Subcutaneous adipose tissue (tissue), 4 donors: ENCODE data around the gene PRR36. TPM values are rescaled to one million over a fixed set of nuclear protein-coding genes. Genes with fewer than 3 reads are reported as not detected.

Experiments used
- CTCF ChIP-seq: fragments of 450-650 bp; IDR thresholded peaks from one replicate; pipeline ENCODE4 v1.5.1; 2016; ENCODE audit warnings: low read depth, mild to moderate bottlenecking, control low read depth, antibody characterized with exemption, moderate library complexity
- total RNA-seq, 4 donors: library from RNA; depleted of rRNA; stranded (reverse); fragments of >200 nt; gene quantifications; one replicate each; pipeline ENCODE4 v1.1.0, GENCODE V29; 2016

Gene PRR36
- total RNA-seq, 4 donors from 2014 or later: not detected

GRCh38 chr19:7844405-7844804 is 29.8 kb downstream of the PRR36 start:
- TF ChIP-seq CTCF: no peak

DNA sequence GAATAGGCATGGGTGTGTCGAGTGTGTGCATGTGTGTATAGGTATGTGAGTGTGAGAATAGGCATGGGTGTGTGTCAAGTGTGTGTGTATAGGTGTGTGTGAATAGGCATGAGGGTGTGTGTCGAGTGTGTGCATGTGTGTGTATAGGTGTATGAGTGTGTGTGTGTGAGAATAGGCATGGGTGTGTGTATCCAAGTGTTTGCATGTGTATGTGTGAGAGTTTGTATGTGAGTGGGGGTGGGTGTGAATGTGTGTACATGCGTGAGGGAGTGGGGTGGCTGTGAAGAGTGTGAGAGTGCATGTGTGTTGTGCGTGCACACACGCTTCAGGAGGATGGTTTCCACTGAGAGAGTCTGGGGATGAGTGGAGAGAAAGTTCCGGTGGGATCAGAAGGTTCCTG is 30.7 kb downstream of the PRR36 start:
- TF ChIP-seq CTCF: no peak

- TF ChIP-seq CTCF: no peak
These were observed 31.4 kb downstream of the PRR36 start for GRCh38 chr19:7842661-7843294.

DNA sequence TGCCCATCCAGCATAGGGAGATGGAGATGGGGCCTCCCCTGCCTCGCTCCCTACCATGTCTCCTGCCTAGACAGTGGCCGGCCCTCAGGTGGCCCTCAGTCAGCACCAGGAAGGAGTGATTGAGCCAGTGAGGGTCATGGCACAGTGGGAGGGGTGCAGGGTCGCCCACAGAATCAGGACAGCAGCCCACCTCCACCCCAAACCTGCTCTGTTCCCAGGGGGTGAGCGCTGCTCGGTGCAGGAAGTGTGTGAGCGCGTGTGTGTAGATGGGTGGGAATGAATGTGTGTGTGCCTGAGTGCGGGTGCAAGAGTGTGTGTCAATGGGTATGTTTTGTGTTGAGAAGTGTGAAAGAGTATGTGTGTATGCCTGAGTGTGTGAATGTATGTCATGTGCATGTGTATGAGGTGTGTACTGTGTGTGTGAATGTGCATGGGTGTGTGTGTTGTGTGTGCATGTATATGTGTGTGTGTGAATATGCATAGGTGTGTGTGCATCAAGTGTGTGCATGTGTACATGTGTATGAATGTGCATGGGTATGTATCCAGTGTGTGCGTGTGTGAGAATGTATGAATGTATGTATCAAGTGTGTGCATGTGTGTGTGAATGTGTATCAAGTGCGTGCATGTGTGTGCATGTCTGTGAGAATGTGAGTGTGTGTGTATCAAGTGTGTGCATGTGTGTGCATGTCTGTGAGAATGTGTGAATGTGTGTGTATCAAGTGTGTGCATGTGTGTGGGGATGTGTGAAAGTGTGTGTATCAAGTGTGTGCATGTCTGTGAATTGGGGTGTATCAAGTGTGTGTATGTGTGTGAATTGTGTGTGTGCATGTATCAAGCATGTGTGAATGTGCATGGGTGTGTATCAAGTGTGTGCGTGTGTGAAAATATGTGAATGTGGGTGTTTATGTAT is 32.2 kb downstream of the PRR36 start:
- TF ChIP-seq CTCF: no peak

- no peak for TF ChIP-seq CTCF
These were observed 33.6 kb downstream of the PRR36 start for GRCh38 chr19:7840629-7841028.

DNA sequence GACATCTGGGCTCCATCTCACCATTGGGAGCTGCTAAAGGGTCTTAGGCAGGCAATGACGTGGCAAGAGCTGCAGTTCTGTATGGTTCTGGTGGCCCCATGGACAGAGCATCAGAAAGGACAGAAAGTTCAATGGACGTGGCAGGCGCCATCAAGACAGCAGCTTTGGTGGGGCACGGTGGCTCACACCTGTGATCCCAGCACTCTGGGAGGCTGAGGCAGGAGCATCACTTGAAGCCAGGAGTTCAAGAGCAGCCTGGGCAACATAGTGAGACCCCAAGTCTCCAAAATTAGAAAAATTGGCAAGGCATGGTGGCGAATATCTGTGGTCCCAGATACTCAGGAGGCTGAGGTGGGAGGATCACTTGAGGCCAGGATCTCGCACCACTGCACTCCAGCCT is 34.7 kb downstream of the PRR36 start:
- no peak for TF ChIP-seq CTCF
